ENCODE data around the gene JAKMIP2. TPM values are rescaled to one million over a fixed set of nuclear protein-coding genes. Genes with fewer than 3 reads are reported as not detected.
"Not testable (repeated sequence)": the region's sequence is repeated elsewhere in the genome, so short reads cannot be mapped to it uniquely, and the experiment has no call there.

JAKMIP2 gene
- polyA plus RNA-seq, 1 experiment = 0.02 TPM

DNA sequence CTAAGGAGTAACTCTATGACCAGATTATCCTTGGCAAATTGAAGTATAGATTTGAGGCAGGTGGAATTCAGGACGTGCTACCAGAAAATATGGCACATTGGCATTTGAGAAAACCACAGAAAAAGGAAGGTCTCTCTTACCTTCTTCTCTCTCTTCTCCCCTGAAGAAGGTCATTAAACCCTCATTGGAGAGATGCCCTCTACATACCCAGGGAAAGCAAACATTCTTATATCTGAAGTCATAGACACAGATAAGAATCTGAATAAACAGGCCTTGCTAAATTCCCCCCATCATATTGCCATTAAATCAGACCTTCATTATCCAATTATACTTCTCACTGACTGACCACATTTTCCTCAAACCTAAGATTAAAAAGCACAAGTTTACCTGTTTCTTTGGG, 31.2 kb upstream of the JAKMIP2 start:
- H3K27me3 ChIP-seq (ENCODE audit: control insufficient read depth, insufficient read depth, low read length) = no peaks in the 10 kb centered on the region
- H3K4me3 ChIP-seq (ENCODE audit: low read depth, low read length) = no peak overlapping the region
- ChIA-PET CTCF (no interaction called here), POLR2A (no interaction called here)
- no peaks in the 10 kb centered on the region for H3K9me3 ChIP-seq (ENCODE audit: control insufficient read depth, insufficient read depth, low read length)
- TF ChIP-seq, protein P1, sequence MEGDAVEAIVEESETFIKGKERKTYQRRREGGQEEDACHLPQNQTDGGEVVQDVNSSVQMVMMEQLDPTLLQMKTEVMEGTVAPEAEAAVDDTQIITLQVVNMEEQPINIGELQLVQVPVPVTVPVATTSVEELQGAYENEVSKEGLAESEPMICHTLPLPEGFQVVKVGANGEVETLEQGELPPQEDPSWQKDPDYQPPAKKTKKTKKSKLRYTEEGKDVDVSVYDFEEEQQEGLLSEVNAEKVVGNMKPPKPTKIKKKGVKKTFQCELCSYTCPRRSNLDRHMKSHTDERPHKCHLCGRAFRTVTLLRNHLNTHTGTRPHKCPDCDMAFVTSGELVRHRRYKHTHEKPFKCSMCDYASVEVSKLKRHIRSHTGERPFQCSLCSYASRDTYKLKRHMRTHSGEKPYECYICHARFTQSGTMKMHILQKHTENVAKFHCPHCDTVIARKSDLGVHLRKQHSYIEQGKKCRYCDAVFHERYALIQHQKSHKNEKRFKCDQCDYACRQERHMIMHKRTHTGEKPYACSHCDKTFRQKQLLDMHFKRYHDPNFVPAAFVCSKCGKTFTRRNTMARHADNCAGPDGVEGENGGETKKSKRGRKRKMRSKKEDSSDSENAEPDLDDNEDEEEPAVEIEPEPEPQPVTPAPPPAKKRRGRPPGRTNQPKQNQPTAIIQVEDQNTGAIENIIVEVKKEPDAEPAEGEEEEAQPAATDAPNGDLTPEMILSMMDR (IDR thresholded peaks at IDR 0.05; ENCODE audit: low read depth, low read length) = no peak
- no peak for DNase-seq (ENCODE audit: low read depth, low spot score)
- H3K27ac ChIP-seq (ENCODE audit: low read depth, low read length) = no peak overlapping the region

DNA sequence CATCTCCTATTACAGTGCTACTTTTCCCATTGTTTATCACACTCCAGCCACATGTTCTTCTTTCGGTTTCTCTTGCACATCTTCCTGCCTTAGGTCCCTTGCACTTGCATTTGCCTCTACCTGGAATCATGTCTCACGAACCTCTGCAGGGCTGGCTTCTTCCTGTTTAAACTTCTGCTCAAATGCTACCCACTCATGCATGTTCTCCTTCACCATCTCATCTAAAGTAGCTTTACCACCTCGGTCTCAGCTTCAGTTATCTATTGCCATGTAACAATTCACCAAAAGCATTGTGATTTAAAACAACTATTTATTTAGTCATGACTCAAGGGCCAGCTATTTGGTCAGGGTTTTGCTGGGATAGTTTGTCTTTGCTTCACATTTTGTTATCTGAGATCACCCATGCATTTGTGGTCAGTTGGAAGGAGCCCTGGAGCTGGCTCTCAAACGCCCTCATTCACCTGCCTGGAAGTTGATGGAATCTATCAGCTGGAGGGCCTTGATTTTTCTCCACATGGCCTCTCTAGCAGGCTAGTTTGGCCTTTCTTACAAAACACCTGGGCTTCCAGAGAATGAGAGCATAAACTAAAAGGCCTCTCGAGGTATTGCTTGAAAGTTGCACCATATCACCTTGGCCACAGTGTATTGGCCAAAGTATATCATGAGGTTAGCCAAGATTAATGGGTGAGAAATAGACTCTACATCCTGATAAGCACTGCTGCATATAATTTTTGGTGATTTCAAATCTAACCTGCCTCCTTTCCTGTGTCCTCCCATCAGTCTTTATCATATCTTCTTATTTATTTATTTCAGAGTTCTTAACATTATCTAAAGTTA, 27.5 kb upstream of the JAKMIP2 start:
- H3K9me3 ChIP-seq (ENCODE audit: control insufficient read depth, insufficient read depth, low read length) = no peaks in the 10 kb centered on the region
- H3K4me3 ChIP-seq (ENCODE audit: low read depth, low read length) = no peak overlapping the region
- no peak overlapping the region for H3K27ac ChIP-seq (ENCODE audit: low read depth, low read length)
- no peak for DNase-seq (ENCODE audit: low read depth, low spot score)
- ChIA-PET CTCF (no interaction called here), POLR2A (no interaction called here)
- TF ChIP-seq, protein P1 (IDR thresholded peaks at IDR 0.05; ENCODE audit: low read depth, low read length) = no peak
- no peaks in the 10 kb centered on the region for H3K27me3 ChIP-seq (ENCODE audit: control insufficient read depth, insufficient read depth, low read length)

DNA sequence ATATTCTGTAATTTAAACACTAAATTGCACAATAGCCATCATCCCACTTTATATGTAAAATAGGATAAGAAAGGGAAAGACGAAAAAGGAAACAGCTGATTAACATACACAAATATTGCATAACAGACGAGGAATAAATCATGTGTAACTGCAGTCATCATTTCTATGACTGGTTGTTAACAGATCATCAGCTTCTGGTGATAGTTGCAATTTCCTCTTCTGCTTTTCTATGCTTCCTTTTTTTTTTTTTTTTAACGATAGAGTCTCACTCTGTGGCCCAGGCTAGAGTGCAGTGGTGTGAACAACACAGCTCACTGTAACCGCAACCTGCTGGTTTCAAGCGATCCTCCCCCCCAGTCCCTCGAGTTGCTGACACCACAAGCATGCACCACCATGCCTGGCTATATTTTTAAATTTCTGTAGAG, 22.5 kb upstream of the JAKMIP2 start:
- ChIA-PET CTCF (interaction anchor here (1.0 kb wide), 1 partner anchor 18 kb away, joined by 3 read pairs; no protein-coding TSS in a partner anchor), POLR2A (no interaction called here)
- H3K27ac ChIP-seq (ENCODE audit: low read depth, low read length) = no peak overlapping the region
- no peaks in the 10 kb centered on the region for H3K27me3 ChIP-seq (ENCODE audit: control insufficient read depth, insufficient read depth, low read length)
- no peak for DNase-seq (ENCODE audit: low read depth, low spot score)
- TF ChIP-seq, protein P1 (IDR thresholded peaks at IDR 0.05; ENCODE audit: low read depth, low read length) = no peak
- H3K4me3 ChIP-seq (ENCODE audit: low read depth, low read length) = no peak overlapping the region
- no peaks in the 10 kb centered on the region for H3K9me3 ChIP-seq (ENCODE audit: control insufficient read depth, insufficient read depth, low read length)

DNA sequence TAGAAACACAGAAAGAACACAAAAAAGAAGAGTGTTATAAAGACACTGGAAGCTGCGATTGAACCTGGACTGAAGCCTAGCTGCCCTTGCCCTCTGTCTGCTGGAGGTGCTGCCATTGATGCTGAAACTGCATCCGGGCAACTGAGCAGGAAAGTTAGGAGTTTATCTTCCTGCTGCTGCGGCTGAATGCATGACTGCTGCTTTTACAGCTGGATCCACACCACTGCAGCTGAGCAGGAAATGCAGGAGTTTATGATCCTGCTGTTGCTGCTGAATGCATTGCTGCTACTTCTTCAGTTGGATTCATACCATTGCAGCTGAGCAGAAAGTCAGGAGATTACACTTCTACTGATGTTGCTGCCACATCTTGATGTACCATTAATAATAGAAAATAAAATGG, 21.8 kb upstream of the JAKMIP2 start:
- TF ChIP-seq, protein P1 (IDR thresholded peaks at IDR 0.05; ENCODE audit: low read depth, low read length) = no peak
- DNase-seq (ENCODE audit: low read depth, low spot score) = no peak
- H3K27ac ChIP-seq (ENCODE audit: low read depth, low read length) = no peak overlapping the region
- H3K9me3 ChIP-seq (ENCODE audit: control insufficient read depth, insufficient read depth, low read length) = no peaks in the 10 kb centered on the region
- no peak overlapping the region for H3K4me3 ChIP-seq (ENCODE audit: low read depth, low read length)
- no peaks in the 10 kb centered on the region for H3K27me3 ChIP-seq (ENCODE audit: control insufficient read depth, insufficient read depth, low read length)
- ChIA-PET POLR2A (no interaction called here), CTCF (no interaction called here)

DNA sequence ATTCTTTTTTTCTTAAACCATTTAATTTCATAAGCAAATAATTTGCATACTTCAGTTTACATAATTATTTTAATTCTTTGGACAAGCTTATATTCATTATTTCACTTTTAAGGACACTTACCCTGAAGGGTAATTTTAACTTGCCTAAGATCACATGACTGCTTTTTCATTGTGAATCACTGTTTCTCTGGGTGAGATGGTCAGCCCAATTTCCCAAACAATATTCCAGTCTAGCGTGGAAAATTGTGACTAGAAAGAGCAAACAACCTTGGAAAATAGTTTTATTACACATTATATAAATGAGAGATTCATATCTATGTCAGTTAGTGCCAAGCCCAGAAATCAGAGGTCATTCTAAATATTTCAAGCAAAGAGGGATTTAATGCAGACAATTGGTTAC, 21.4 kb upstream of the JAKMIP2 start:
- CTCF ChIA-PET = no interaction called here
- POLR2A ChIA-PET = no interaction called here

DNA sequence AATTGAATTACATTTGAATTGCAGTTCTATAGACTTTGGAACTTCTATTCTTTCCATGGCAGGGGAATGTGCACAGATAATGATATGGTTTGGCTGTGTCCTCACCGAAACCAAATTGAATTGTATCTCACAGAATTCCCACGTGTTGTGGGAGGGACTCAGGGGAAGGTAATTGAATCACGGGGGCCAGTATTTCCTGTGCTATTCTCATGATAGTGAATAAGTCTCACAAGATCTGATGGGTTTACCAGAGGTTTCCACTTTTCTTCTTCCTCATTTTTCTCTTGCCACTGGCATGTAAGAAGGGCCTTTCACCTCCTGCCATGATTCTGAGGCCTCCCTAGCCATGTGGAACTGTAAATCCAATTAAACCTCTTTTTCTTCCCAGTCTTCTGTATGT, 20.6 kb upstream of the JAKMIP2 start:
- H3K9me3 ChIP-seq (ENCODE audit: control insufficient read depth, insufficient read depth, low read length); DNase-seq (ENCODE audit: low read depth, low spot score); H3K4me3 ChIP-seq (ENCODE audit: low read depth, low read length); H3K27ac ChIP-seq (ENCODE audit: low read depth, low read length); POLR2A ChIA-PET; H3K27me3 ChIP-seq (ENCODE audit: control insufficient read depth, insufficient read depth, low read length); CTCF ChIA-PET: not testable (repeated sequence)

More for the DNA sequence above, 21.4 kb upstream of the JAKMIP2 start:
- TF ChIP-seq, protein P1 (IDR thresholded peaks at IDR 0.05; ENCODE audit: low read depth, low read length) = no peak
- no peaks in the 10 kb centered on the region for H3K9me3 ChIP-seq (ENCODE audit: control insufficient read depth, insufficient read depth, low read length)
- no peaks in the 10 kb centered on the region for H3K27me3 ChIP-seq (ENCODE audit: control insufficient read depth, insufficient read depth, low read length)
- no peak overlapping the region for H3K4me3 ChIP-seq (ENCODE audit: low read depth, low read length)
- no peak overlapping the region for H3K27ac ChIP-seq (ENCODE audit: low read depth, low read length)
- no peak for DNase-seq (ENCODE audit: low read depth, low spot score)
